H54 (cell line): ENCODE results near the gene BTNL2.
A peak's percentile ranks its signal among the peaks of the same experiment; 100 is the strongest.
"Not testable (repeated sequence)": the region's sequence is repeated elsewhere in the genome, so short reads cannot be mapped to it uniquely, and the experiment has no call there.

Experiments used
- DNase-seq: peaks from one replicate; pipeline ENCODE4 v3.0.0; 2011; ENCODE audit warnings: low spot score, mixed read lengths; ENCODE audit not compliant: insufficient read length
- FAIRE-seq: peaks from 3 replicates; lab custom pipeline; 2011; peaks lifted over from hg19 to GRCh38; lab: Jason Lieb, UNC
- POLR2A ChIP-seq: IDR thresholded peaks from 2 replicates; pipeline ENCODE4 v1.6.1; 2011; ENCODE audit warnings: low read depth, mild to moderate bottlenecking, low read length

The BTNL2 gene

GRCh38 chr6:32369660-32370059 lies 37.3 kb downstream of the BTNL2 start:
- FAIRE-seq (peak; percentile 67), DNase-seq (peak; percentile 22)
- no peak for TF ChIP-seq POLR2A

- no peak for TF ChIP-seq POLR2A
- FAIRE-seq (no peak), DNase-seq (no peak)
Observed at GRCh38 chr6:32367644-32368043, 39.3 kb downstream of the BTNL2 start.

GRCh38 chr6:32359225-32359624 lies 47.8 kb downstream of the BTNL2 start:
- not testable (repeated sequence) for DNase-seq, FAIRE-seq

- not testable (repeated sequence) for FAIRE-seq
Observed at GRCh38 chr6:32358548-32358947, 48.4 kb downstream of the BTNL2 start.

GRCh38 chr6:32355018-32355417 lies 52.0 kb downstream of the BTNL2 start:
- no peak for DNase-seq
- no peak for FAIRE-seq
- no peak for TF ChIP-seq POLR2A

More at GRCh38 chr6:32358548-32358947, 48.4 kb downstream of the BTNL2 start:
- not testable (repeated sequence) for DNase-seq

GRCh38 chr6:32353348-32353747 lies 53.6 kb downstream of the BTNL2 start:
- DNase-seq (no peak), FAIRE-seq (no peak)
- no peak for TF ChIP-seq POLR2A
